Measurements from ENCODE around the gene GAREM2.
"Not testable (repeated sequence)": the region's sequence is repeated elsewhere in the genome, so short reads cannot be mapped to it uniquely, and the experiment has no call there.

GAREM2 gene

DNA sequence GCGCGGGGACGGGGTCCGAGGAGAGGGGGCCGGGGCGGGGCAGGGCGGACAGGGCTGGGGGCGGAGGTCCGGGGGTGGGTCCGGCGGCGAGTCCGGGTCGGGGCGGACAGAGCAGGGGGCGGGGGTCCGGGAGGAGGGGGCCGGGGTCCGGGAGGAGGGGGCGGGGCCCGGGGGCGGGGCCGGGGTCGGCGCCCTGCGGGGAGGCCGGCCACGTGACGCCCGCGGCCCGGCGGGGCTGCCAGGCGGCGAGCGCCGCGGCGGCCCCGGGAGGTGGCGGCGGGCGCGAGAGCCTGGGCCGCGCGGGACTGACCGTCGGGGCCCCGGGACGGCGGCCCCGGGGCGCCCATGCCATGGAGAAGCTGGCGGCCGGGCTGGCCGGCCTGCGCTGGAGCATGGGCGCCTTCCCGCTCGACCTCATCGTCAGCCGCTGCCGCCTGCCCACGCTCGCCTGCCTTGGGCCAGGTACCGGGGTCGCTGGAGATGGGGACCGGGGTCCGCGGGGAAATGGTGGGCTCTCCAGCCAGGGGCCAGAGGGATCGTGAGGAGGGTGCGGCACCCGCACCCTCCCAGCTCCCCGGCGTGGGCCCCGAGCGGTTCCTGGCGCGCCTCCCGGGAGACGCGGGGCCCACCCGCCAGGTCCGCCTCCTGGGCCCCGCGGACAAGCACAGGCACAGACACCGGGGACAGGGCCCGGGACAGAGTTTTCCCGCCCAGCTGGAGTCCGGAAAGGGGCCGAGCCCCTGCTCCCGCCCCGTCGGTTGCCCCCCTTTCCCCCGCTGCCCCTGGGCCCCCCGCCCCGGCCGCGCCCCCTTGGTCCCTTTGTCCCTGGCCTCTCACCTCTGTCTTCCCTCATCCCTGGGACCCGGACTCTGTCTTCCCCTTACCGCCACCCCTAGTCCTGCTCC is at the start of gene GAREM2:
TSS of gene GAREM2 (plus strand) at position 218 of the 905 bp plus-strand sequence. CDS start at position 351, 133 bp downstream.
- DNase-seq: no peak

DNA sequence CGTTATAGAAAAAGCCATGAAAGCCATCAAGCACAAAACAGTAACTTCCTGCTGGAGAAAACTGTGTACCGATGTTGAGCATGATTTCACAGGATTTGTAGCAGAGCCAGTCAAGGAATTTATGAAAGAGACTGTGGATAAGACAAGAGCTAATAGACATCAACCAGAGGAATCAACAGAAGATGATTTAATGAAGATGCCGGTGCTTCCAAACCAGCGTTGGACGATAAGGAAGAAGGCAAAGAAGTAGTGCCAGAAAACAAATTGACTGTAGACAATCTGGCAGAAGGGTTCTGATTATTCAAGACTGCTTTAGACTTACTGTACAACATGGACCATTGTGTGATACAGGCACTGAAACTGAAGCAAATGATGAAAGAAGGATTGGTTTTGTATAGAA is 49.5 kb upstream of the GAREM2 start:
- no peak for DNase-seq

DNA sequence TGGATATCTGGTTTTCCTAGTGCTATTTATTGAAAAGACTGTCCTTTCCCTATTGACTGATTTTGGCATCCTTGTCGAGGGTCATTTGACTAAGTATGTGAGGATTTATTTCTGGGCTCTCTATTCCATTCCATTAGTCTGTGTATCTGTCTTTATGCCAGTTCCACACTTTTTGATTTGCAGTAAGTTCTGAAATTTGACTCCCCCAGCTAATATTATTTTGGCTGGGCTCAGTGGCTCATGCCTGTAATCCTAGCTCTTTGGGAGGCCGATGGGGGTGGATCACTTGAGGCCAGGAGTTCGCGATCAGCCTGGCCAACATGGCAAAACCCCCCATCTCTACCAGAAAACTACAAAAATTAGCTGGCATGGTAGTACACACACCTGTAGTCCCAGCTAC is 46.8 kb upstream of the GAREM2 start:
- DNase-seq: no peak

DNA sequence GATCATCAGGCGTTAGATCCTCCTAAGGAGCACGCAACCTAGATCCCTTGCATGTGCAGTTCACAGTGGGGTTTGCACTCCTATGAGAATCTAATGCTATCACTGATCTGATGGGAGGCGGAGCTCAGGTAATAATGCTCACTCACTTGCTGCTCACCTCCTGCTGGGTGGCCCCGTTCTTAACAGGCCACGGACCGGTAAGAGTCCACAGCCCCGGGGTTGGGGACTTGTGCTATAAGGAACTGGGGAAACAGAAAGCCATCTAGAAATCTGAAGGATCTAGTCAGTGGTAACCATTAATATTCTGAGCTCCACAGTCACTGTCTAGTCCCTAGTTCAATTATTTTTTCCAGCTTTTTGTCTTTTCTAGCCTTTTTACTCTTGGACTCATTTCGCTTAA is 44.7 kb upstream of the GAREM2 start:
- no peak for DNase-seq

DNA sequence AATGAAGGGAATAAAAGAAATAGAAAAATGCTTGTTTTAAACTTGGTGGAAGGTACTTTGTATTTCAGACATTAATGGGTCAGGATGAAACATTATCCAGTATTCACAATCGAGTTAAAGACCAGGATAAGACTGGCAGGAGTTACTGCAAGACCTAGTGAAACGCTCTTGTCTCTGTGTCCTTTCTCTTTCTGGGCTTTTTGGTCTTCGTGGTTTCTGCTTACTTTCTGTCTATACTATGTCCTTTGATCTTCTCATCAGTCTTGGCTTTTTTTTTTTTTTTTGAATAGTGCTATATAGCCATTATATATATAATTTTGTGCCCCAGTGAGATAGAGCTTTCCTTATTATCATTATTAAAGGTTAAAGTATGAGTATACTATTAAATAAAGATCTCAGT is 42.1 kb upstream of the GAREM2 start:
- no peak for DNase-seq

DNA sequence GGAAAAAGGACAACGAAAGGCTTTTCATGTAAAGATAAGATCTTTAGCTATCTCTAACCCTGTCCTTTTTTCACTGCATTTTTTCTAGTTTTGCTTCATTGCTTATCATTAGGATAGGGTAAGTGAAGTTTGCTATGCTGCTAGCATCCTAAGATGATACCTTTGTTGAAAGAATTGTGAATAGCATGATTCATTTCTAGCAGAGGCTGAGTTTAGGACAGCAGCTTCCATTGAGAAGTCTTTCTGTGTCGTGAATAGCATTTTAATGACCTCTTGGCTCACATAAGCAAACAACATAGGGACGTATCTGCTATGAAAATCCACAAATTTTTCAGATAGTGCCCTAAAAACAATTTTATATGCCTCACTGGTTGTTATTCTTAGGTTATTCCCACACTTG is 36.4 kb upstream of the GAREM2 start:
- DNase-seq: no peak

DNA sequence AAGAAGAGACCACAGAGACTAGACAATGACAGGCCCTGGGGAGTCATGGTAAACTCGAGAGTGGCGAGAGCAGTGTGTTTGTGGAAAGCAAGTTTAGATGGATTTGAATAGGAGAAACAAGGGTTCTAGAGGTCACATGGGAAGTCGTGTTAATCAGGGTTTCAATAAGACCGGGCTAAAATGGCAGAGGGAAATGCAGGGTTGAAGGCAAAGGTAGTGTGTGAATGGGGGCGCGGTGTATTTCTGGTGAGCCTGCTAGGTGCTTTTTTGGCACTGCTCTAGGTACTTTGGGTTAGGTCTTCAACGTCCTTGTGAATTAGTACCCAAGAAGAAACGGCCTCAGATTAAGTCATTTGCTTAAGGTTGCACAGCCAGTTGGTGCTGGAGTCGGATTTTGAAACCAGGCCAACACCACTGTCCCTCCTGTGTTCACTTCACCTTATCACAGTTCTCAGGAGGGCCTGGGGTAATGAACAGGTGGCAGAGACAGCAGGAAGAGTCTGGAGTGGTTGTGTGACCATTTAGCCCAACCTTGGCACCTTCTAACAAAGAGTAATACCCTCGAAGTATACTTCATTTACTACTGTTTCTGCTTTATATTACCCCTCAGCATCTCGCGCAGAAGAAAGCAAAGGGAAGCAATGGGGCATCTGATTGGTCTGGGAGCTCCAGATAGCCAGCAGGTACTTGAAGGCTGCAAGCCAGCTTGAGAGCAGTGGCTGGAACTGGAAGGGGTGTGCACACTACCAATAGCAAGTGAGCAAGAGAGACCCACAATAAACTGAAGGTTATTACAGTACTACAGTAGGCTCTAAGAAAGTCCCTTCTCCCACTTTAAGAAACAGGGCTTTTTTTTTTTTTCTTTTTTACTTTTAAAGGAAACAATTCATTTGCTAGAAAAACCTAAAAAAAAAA is 33.4 kb upstream of the GAREM2 start:
- DNase-seq: no peak

DNA sequence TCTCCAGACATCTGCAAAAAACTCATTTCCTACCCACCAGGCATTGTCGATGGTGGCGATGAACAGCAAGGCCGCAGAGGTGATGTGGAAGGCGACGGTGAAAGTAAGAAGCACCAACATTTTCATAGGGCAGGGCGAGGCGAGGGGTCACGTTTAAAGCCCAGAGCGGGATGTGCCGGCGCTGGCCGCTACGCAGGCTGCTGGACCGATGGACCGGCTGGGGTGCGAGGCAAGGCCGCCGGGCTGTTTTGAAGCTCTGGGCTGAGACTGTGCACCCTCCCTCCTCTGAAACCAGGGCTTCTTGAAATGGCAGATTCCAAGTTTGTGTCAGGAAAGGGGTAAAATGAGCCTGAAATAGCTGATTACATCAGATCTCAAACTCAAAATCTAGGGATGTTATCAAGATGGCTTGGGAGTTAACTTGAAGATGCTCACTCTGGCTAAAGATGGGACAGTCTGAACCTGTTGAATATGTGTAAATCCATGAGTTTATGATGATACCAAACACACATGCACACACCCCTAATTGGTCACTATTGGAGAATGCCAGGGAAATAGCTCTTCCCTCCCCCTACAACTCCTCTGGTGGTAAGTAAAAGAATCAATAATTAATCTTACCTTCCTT is 31.6 kb upstream of the GAREM2 start:
- no peak for DNase-seq

DNA sequence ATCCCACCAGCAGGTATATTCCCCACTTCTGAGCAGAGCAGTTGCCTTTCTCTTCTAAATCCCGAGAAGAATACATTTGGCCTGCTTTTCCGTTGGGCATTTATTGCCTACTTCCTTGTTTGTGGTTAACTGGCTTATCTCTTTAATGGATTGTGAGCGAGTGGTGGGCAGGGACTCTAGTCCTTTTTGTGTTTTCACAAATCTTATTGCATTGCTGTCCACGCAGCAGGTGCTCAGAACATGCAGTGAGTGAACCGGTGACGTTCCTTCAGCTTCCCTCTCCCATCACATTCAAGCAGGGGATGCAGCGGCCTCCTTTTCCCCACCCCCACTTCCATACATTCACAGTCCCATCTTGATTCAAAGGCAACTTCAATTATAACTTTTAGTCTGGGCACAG is 28.9 kb upstream of the GAREM2 start:
- DNase-seq: no peak

DNA sequence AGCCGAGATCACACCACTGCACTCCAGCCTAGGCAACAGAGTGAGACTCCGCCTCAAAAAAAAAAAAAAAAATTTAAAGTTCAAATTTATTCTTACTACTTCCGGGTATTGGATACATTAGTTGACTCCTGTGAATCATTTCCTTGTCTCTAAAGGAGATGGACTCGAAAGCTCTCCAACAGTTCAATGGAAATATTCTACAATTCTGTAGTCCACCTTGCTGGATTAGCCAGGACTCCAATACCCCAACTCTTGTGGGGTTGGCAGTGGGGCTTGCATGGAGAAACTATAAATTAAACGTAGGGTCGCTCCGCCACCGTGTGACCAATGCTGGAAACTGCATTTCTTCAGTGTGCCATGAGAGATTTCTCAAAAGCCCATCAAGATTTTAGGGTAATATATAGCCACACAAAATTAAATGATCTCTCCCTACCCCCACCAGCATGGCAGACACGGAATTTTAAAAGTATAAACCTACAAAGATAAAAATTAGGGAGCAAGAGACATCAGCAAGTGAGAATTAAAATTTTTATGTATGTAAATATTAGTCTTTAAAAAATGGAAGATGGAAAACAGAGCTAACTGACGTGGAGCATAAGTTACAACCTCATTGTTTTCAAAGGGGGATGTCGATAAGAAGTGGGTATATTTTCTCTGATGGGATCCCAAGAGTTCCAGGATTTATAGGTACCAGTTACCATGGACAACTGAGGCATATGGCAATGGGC is 27.8 kb upstream of the GAREM2 start:
- peak; percentile 26 for DNase-seq

DNA sequence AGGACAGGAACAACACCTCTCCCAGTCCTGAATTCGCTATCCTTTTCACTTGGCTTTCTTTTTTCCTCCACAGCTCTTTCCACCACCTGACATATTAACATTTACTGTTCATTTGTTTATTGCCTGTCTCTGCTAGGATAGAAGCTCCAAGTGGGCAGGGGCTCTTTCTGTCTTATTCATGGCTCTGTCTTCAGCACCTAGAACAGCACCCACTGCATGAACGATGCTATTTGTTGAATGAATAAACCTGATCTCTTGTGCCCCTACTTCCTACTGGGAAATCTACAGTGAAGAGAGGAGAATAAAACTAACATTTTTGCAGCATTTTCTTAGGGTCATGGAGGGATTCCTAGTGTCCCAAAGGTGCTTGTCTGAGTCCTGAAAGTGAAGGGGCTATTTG is 24.4 kb upstream of the GAREM2 start:
- no peak for DNase-seq

DNA sequence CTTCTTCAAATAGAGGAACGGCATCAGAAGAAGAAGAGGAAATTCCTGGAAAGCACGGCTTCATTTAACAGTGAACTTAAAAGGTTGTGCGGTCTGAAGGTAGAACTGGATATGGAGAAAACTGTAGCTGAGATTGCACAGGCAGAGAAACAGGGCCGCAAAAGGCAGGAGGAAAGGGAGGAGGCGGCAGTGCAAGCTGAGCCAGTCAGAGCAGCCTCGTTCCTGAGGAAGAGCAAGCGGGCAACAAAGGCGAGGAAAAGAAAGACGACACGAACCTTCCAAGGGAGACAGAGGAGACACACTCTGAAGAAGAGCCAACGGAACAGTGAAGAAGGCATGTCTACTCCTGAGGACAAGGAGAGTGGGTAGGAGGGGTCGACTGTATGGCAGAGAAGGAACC is 22.6 kb upstream of the GAREM2 start:
- DNase-seq: no peak

DNA sequence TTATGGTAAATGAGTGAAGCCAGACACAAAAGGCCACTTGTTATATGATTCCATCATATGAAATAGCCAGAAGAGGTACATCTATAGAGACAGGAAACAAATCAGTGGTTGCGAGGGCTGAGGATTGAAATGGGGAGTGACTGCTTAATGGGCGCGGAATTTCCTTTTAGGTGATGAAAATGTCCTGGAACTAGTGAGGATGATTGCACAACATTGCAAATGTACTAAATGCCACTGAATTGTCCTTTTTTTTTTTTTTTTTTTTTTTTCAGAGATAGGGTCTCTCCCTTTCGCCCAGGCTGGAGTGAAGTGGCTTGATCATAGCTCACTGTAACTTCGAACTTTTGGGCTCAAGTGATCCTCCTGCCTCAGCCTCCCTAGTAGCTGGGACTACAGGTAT is 15.3 kb upstream of the GAREM2 start:
- DNase-seq: no peak

DNA sequence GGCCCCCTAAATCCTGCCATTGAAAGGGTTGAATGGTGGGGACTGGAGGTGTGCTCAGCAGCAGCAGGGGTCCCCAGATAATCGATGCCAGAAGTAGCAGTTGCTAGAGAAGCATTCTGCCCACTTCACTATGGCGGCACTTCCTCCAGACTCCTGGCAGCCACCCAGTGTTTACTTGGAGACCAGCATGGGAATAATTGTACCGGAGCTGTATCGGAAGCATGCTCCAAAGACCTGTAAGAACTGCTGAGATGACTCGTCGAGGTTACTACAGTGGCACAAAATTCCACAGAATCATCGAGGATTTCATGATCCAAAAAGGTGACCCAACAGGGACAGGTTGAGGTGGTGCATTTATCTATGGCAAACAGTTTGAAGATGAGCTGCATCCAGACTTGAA is 11.0 kb upstream of the GAREM2 start:
- no peak for DNase-seq

DNA sequence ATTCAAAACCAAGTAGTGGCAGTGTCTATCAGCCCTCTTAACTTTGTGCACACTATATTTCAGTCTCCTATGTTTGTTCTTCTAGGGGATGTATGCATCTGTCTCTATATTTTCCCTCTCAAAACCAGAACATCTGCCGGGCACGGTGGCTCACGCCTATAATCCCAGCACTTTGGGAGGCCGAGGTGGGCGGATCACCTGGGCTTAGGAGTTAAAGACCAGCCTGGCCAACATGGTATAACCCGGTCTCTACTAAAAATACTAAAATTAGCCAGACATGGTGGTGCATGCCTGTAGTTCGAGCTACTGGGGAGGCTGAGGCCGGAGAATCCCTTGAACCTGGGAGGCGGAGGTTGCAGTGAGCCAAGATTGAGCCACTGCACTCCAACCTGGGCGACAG is 9.9 kb upstream of the GAREM2 start:
- DNase-seq: no peak

DNA sequence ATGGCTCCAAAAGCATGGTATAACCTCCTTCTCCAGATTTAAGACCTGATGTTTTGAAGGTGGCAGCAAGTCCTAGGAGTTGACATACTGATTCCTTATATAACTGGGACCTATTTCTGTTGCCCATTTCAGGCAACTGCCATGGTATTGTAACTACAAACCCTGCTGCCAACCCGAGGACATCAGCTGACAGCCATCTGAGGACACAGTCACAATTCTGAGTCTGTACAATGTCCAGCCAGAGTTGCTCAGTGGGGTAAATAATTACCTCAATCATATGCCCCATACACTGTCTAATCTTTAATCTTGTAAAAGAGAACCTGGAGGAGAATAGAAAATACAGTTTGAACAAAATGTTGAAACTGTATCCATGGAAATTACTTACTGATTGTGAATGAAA is 8.7 kb upstream of the GAREM2 start:
- DNase-seq: no peak

DNA sequence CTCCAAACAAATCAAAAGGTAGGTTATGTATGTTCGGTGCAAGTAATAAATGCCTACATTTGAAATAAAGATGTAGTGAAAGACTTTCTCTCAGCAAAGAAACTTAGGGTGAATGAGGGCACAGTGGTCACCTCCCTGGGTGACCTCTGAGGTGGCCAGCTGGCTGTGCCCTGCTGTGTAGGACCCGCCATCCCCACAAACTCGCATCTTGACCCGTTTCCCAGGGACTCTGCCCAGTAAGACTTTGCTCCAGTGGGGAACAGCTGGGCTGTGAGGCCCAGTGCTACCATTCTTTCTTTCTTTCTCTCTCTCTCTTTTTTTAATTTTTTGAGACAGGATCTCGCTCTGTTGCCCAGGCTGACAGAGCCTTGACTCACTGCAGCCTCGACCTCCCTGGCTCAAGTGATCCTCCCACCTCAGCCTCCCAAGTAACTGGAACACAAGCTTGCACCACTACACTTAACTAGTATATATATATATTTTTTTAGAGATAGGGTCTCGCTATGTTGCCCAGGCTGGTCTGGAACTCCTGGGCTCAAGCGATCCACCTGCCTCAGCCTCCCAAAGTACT is 8.2 kb upstream of the GAREM2 start:
- DNase-seq: no peak

DNA sequence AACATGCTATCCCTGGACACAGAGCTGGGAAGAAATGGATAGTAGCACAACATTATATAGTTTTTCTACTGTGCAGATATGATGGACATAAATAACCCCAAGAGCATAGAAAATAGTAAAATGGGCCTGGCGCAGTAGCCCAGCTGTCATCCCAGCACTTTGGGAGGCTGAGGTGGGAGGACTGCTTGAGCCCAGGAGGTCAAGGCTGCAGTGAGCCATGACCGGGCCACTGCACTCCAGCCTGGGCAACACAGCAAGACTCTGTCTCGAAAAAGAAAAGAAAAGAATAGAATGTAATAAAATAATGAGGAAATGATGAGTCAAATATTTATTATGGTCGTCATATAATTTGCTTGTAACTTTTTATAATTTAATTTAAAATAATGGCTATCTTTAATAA is 7.5 kb upstream of the GAREM2 start:
- no peak for DNase-seq

DNA sequence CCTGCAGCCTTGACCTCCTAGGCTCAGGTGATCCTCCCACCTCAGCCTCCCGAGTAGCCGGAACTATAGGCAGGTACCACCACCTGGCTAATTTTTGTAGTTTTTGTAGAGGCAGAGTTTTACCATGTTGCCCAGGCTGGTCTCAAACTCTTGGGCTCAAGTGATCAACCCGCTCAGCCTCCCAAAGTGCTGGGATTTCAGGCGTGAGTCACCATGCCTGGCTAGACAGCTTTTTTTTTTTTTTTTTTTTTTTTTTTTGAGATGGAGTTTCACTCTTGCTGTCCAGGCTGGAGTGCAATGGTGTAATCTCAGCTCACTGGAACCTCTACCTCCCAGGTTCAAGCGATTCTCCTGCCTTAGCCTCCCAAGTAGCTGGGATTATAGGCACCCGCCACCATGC is 6.3 kb upstream of the GAREM2 start:
- not testable (repeated sequence) for DNase-seq

DNA sequence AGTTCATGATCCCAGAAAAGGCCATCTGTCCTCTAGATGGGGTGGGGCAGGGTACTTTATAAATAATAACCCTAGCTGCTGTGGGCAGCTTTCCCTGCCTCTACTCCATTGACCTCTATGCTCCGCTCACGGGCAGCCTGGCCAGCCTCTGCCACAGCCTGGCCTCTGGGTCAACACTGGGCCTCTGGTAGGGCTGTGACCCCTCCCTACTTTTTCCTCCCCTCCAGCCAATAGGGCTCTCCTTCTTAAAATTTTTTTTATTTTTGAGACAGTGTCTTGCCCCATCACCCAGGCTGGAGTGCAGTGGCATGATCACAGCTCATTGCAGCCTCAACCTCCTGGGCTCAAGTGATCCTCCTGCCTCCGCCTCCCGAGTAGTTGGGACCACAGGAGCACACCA is 4.1 kb upstream of the GAREM2 start:
- no peak for DNase-seq

DNA sequence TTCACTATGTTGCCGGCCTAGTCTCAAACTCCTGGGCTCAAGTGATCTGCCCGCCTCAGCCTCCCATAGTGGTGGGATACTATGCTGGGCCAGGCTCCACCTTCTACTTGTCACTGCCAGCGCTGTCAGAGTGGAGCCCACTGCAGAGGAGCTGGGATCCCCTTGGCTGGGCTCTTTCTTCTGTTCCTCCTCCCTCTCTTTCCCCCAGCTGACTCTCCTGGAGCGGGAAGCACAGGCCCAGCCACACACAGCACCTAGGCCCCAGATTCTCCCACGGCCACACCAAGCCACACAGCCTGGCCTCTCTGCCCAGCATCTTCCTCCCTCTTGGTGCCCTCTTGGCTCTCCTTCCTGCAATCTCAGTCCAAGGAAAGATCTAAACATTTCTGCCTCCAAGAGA is 3.7 kb upstream of the GAREM2 start:
- no peak for DNase-seq

DNA sequence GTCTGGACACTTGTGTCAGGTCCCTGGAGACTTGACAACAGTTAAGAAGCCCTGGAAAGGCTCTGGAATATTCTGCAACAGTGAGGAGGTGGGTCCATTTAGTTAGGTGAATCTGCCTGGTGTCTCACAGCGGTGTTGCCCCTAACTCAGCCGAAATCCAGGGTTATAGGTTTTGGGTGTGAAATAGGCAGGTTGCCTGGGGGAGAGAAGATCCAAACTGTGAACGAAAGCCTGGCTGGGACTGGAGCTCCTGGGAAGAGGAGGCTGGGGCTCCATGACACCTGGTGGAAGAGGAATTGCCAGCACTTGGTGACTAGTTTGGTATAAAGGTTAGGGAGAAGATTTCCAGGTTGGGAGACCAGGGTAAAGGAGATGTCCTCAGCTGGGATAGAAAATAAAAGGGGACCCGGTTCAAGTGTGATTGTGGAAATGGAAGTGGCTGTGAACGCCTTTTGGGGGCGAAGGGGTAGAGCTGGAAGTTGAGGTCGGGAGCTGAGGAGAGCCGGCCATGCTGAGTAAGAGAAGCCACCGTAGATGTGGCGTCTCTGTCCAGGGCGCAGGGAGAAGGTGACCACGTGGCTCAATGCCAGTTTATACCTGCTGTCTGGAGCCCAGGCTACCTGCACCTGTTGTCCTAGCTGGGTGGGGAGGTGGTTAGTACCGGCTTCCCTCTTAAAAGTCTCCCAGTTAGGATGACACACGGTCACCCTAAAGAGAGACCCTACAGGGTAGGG is 3.0 kb upstream of the GAREM2 start:
- no peak for DNase-seq

All from NCI-H774 (cell line).